ENCODE measurements around the gene LYZL6.

The LYZL6 gene

DNA sequence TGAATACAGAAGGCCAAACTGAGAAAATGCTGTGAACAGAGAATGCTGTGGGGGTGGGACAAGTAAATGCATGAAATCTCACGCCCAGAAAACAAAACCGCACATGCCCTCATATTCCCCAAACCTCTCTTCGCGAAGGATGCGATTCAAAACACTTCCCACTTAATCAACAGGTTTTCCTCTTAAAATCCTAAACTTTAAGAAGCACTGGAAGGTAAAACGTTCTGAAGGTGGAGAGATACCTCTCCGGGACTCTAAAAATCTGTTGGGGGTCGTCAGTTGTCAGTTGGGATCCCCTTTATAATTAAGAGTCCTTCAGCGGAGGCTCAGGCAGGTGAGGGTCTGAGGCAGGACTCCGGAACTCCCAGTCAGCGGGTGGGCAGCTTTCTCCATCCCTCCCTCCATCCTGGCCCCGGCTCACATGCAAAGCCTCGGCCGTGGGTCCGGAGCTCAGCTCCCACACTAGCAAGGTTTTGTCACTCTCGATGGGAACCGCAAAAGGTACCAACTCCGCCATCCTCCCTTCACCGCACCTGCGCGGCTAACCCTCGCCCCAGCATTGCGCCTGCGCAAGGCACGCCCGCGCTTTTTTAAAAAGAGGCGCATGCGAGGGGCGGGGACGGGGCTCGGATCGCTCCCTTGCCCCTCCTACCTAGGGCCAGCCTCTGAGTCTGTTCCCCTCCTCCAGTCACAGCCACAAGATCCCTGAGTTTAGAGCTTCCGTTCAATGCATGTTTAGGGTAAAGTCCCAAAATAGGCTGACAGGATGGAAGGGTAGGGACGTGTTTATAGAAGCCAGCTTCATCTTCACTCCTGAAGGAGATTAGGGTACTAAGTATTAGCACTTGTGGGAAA lies 13.1 kb downstream of the LYZL6 start, which contains the start of gene RDM1:
Gene RDM1, minus strand, starts transcription at position 563 of the 855 bp plus-strand sequence. Its CDS starts 46 bp downstream, at position 517.
- Mint-ChIP-seq H3K27ac (no peak within 1 kb of the TSS), H3K4me3 (peak within 1 kb of the TSS; percentile 89), H3K9me3 (no peaks in the 10 kb centered on the region), H3K27me3 (ENCODE audit: low read depth, poor library complexity) (peaks cover 16% of the 10 kb centered on the region), H3K36me3 (ENCODE audit: low read depth) (no peaks in the 10 kb centered on the region), H3K4me1 (peaks cover 28% of the 10 kb centered on the region)
- TF ChIP-seq, protein P1, sequence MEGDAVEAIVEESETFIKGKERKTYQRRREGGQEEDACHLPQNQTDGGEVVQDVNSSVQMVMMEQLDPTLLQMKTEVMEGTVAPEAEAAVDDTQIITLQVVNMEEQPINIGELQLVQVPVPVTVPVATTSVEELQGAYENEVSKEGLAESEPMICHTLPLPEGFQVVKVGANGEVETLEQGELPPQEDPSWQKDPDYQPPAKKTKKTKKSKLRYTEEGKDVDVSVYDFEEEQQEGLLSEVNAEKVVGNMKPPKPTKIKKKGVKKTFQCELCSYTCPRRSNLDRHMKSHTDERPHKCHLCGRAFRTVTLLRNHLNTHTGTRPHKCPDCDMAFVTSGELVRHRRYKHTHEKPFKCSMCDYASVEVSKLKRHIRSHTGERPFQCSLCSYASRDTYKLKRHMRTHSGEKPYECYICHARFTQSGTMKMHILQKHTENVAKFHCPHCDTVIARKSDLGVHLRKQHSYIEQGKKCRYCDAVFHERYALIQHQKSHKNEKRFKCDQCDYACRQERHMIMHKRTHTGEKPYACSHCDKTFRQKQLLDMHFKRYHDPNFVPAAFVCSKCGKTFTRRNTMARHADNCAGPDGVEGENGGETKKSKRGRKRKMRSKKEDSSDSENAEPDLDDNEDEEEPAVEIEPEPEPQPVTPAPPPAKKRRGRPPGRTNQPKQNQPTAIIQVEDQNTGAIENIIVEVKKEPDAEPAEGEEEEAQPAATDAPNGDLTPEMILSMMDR (IDR thresholded peaks at IDR 0.05): no peak
- peak; percentile 89 for DNase-seq

DNA sequence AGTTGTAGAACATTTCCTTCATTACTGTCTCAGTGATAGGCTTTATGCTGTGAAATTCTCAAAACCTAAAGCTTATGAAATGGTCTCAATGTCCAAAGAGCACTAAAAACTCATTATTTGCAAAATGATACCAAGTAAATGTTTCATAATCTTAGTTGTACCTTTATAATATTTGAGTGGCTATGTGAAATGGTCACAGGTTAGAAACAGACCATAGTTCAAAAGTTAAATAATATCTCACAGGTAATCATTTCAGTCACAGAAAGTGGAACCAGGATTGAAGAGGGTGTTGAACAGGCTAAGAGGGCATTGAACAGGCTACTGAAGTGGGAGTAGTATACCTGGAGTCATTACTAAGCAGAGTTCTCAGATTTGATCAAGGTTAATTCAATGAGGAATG lies 15.8 kb downstream of the LYZL6 start:
- no peaks in the 10 kb centered on the region for H3K9me3 Mint-ChIP-seq

DNA sequence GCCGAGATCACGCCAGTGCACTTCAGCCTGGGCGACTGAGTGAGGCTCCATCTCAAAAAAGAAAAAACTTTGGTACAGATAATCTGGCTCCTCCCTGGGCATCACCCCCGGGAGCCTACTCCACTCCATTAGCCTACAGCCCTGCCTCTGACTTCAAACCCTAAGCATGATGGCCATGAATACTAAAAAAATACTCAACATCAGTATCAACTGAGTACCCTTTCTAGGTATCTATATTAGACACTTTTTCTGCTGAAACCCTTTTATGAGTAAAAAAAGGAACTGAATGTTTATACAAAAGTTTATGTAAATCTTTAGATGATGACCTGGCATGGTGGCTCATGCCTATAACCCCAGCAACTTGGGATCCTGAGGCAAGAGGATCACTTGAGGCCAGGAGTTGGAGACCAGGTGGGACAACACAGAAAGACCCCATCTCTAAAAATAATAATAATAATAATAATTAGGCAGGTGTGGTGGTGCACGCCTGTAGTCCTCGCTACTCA lies 19.9 kb downstream of the LYZL6 start:
- no peak for DNase-seq
- peaks cover 4% of the 10 kb centered on the region for H3K36me3 Mint-ChIP-seq (ENCODE audit: low read depth)
- TF ChIP-seq, protein P1 (IDR thresholded peaks at IDR 0.05): no peak
- H3K27ac Mint-ChIP-seq: no peak overlapping the region
- H3K4me3 Mint-ChIP-seq: no peak overlapping the region
- peaks cover 3% of the 10 kb centered on the region for H3K9me3 Mint-ChIP-seq
- H3K27me3 Mint-ChIP-seq (ENCODE audit: low read depth, poor library complexity): no peaks in the 10 kb centered on the region
- no peaks in the 10 kb centered on the region for H3K4me1 Mint-ChIP-seq

More for the DNA sequence above, 15.8 kb downstream of the LYZL6 start:
- Mint-ChIP-seq H3K4me3 (no peak overlapping the region), H3K36me3 (ENCODE audit: low read depth) (peaks cover 4% of the 10 kb centered on the region), H3K27ac (no peak overlapping the region), H3K27me3 (ENCODE audit: low read depth, poor library complexity) (peaks cover 13% of the 10 kb centered on the region), H3K4me1 (peaks cover 28% of the 10 kb centered on the region)
- no peak for DNase-seq
- TF ChIP-seq, protein P1 (IDR thresholded peaks at IDR 0.05): no peak

DNA sequence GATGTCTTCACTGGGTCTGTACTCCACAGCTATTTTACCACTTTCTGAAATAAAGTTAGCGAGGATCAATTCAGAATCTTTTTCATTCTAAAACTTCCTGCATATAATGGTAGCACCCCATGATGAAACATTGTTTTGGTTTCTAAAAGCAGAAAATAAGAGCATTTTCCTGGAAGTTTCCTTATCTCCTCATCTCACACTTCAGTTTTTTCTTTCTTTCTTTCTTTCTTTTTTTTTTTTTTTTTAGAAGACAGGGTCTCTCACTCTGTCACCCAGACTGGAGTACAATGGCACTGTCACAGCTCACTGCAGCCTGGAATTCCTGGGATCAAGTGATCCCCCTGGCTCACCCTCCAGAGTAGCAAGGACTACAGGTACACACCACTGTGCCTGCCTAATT lies 23.3 kb downstream of the LYZL6 start:
- DNase-seq: no peak
- no peaks in the 10 kb centered on the region for H3K4me1 Mint-ChIP-seq

DNA sequence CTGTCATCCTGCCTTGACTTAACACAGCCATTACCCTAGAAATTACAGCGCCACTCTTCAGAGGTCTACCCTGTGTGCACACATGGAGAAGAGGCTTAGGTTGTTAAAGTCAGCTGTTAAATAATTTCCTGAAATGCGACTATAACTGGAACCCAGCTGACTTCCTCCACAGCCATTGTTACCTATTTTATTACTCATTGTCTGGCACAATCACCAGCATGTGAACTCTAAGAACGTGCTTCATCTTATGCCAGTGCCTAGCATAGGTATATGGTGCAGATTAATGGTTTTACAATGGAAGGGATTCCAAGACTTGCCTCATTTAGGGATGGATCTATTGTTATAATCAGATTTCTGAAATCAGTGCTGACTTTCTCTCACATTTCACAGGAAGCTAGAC lies 24.8 kb downstream of the LYZL6 start:
- H3K4me1 Mint-ChIP-seq: no peaks in the 10 kb centered on the region

More for the DNA sequence above, 23.3 kb downstream of the LYZL6 start:
- Mint-ChIP-seq H3K36me3 (ENCODE audit: low read depth) (peaks cover 11% of the 10 kb centered on the region), H3K27ac (no peak overlapping the region), H3K27me3 (ENCODE audit: low read depth, poor library complexity) (peaks cover 3% of the 10 kb centered on the region), H3K9me3 (peaks cover 16% of the 10 kb centered on the region), H3K4me3 (no peak overlapping the region)
- TF ChIP-seq, protein P1 (IDR thresholded peaks at IDR 0.05): no peak

More for the DNA sequence above, 24.8 kb downstream of the LYZL6 start:
- Mint-ChIP-seq H3K36me3 (ENCODE audit: low read depth) (peaks cover 7% of the 10 kb centered on the region), H3K4me3 (no peak overlapping the region), H3K27ac (no peak overlapping the region), H3K9me3 (peaks cover 30% of the 10 kb centered on the region), H3K27me3 (ENCODE audit: low read depth, poor library complexity) (peaks cover 4% of the 10 kb centered on the region)
- TF ChIP-seq, protein P1 (IDR thresholded peaks at IDR 0.05): no peak
- no peak for DNase-seq
